Measurements from ENCODE around the gene WWOX.

The WWOX gene

DNA sequence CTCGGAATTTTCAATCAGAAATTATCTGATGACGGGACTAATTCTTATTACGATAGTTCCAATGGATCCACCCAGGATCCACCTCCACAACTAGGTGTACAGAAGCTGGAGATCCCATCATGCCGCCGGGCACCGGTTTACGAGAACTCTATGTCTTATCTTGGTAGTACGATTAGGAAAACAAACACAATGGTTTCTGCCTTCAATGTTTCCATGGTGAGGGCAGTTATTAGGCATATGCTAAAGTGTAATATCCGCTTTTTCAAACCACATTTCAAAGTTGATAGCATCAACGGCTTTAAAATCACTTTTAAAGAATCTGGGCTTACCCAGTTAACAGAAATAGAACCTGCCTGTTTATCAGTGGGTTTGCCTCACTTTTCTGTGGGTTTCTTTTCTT is 795.4 kb downstream of the WWOX start:
- H3K27ac ChIP-seq = no peak overlapping the region
- intact Hi-C loops (cut with DNase I; ENCODE audit: low total_unique reads) = no loop called here
- H3K4me3 ChIP-seq = no peak overlapping the region
- no peak for DNase-seq
- H3K9me3 ChIP-seq = no peaks in the 10 kb centered on the region
- no peaks in the 10 kb centered on the region for H3K4me1 ChIP-seq
- H3K36me3 ChIP-seq = no peaks in the 10 kb centered on the region
- no peaks in the 10 kb centered on the region for H3K27me3 ChIP-seq
- TF ChIP-seq CTCF (IDR thresholded peaks at IDR 0.05) = no peak

- Histone ChIP-seq H3K4me1 (no peaks in the 10 kb centered on the region), H3K9me3 (no peaks in the 10 kb centered on the region), H3K27me3 (no peaks in the 10 kb centered on the region), H3K27ac (no peak overlapping the region), H3K4me3 (no peak overlapping the region), H3K36me3 (no peaks in the 10 kb centered on the region)
- intact Hi-C loops (cut with DNase I; ENCODE audit: low total_unique reads) = no loop called here
- no peak for TF ChIP-seq CTCF (IDR thresholded peaks at IDR 0.05)
- DNase-seq = no peak
Measured at GRCh38 chr16:78895681-78896080, 796.2 kb downstream of the WWOX start.

GRCh38 chr16:78896280-78896679 is 796.8 kb downstream of the WWOX start:
- TF ChIP-seq CTCF (IDR thresholded peaks at IDR 0.05) = no peak
- H3K36me3 ChIP-seq = no peaks in the 10 kb centered on the region
- H3K27me3 ChIP-seq = no peaks in the 10 kb centered on the region
- no peak for DNase-seq
- no peak overlapping the region for H3K27ac ChIP-seq
- intact Hi-C loops (cut with DNase I; ENCODE audit: low total_unique reads) = no loop called here
- no peaks in the 10 kb centered on the region for H3K9me3 ChIP-seq
- H3K4me3 ChIP-seq = no peak overlapping the region
- no peaks in the 10 kb centered on the region for H3K4me1 ChIP-seq

- Histone ChIP-seq H3K9me3 (no peaks in the 10 kb centered on the region), H3K36me3 (no peaks in the 10 kb centered on the region), H3K4me3 (no peak overlapping the region), H3K4me1 (no peaks in the 10 kb centered on the region), H3K27ac (no peak overlapping the region), H3K27me3 (no peaks in the 10 kb centered on the region)
- intact Hi-C loops (cut with DNase I; ENCODE audit: low total_unique reads) = no loop called here
- no peak for TF ChIP-seq CTCF (IDR thresholded peaks at IDR 0.05)
- DNase-seq = no peak
Measured at GRCh38 chr16:78897299-78897698, 797.8 kb downstream of the WWOX start.

- no peak for DNase-seq
- H3K27ac ChIP-seq = no peak overlapping the region
- H3K9me3 ChIP-seq = no peaks in the 10 kb centered on the region
- H3K36me3 ChIP-seq = no peaks in the 10 kb centered on the region
- no peak overlapping the region for H3K4me3 ChIP-seq
- no peaks in the 10 kb centered on the region for H3K4me1 ChIP-seq
- TF ChIP-seq CTCF (IDR thresholded peaks at IDR 0.05) = no peak
- intact Hi-C loops (cut with DNase I; ENCODE audit: low total_unique reads) = no loop called here
- no peaks in the 10 kb centered on the region for H3K27me3 ChIP-seq
Measured at GRCh38 chr16:78900044-78900811, 800.8 kb downstream of the WWOX start.

DNA sequence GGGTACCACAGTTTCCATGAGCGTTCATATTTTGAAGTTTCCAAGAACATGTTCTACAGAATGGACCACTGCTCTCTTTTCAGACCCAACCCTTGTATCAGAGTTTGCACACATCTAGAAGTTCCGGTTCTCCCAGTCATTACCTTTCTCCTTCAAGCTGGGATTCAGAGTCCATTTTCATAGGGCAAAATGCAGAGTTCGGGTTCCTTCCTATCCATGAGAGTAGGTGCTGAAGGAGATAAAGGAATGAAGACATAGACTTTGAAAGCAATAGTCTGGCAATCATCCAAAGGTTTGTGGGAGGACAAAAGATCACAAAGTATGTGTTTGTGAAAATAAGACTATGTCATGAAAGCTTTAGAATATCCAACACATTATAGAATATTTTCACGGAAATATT is 801.5 kb downstream of the WWOX start:
- Histone ChIP-seq H3K4me1 (no peaks in the 10 kb centered on the region), H3K9me3 (no peaks in the 10 kb centered on the region), H3K36me3 (no peaks in the 10 kb centered on the region), H3K4me3 (no peak overlapping the region), H3K27ac (no peak overlapping the region), H3K27me3 (no peaks in the 10 kb centered on the region)
- intact Hi-C loops (cut with DNase I; ENCODE audit: low total_unique reads) = no loop called here
- DNase-seq = no peak
- TF ChIP-seq CTCF (IDR thresholded peaks at IDR 0.05) = no peak

All from tibial artery (tissue), 4 donors.